CD4-positive, alpha-beta T cell (primary cell): Measurements from ENCODE around the gene HAS3. TPM values are rescaled to one million over a fixed set of nuclear protein-coding genes. Genes with fewer than 3 reads are reported as not detected.

ENCODE experiments used
- ATAC-seq: fragments of 200-7000 bp; cut with Tn5 transposase; one replicate; pipeline ENCODE4 v1.10.0; 2022; ENCODE audit warnings: mild to moderate bottlenecking; ENCODE audit not compliant: poor library complexity
- CTCF ChIA-PET: fragments of 350-600 bp; sonication (Branson Sonifier 250); formaldehyde crosslinking; loops from one replicate; lab custom pipeline; 2021; ENCODE audit warnings: antibody characterized with exemption, inconsistent platforms; lab: Charles Lee
- POLR2A ChIA-PET: fragments of 350-600 bp; sonication (Branson Sonifier 250); formaldehyde crosslinking; loops from one replicate; lab custom pipeline; 2021; ENCODE audit warnings: antibody characterized with exemption, inconsistent platforms; lab: Charles Lee
- DNase-seq, 14 experiments: peaks; one replicate each; pipeline ENCODE4 v3.0.0-alpha.2; 2013 to 2020; ENCODE audit warnings: mixed read lengths in 2 of 14
- H3K27ac ChIP-seq, 2 donors: one replicate each; pipeline versions ENCODE4 v1.5.1 to v1.7.0; 2013; ENCODE audit warnings: low read length in 2 of 2, low read depth in 1 of 2, mild to moderate bottlenecking in 1 of 2
- H3K27me3 ChIP-seq, 2 experiments: 1 replicate in 1 of 2; 2 replicates in 1 of 2; pipeline versions ENCODE4 v1.6.1 to v1.7.0; 2013; ENCODE audit warnings: low read length in 2 of 2, control low read depth in 1 of 2, mild to moderate bottlenecking in 1 of 2, moderate library complexity in 1 of 2; ENCODE audit not compliant: insufficient read depth in 2 of 2, control insufficient read depth in 1 of 2
- H3K36me3 ChIP-seq: one replicate; pipeline ENCODE4 v1.6.1; 2013; ENCODE audit warnings: low read length, control low read depth; ENCODE audit not compliant: insufficient read depth
- H3K4me1 ChIP-seq: one replicate; pipeline ENCODE4 v1.6.1; 2013; ENCODE audit warnings: low read length, control low read depth; ENCODE audit not compliant: insufficient read depth
- H3K4me3 ChIP-seq: one replicate; pipeline ENCODE4 v1.5.1; 2013; ENCODE audit warnings: mild to moderate bottlenecking, low read length, moderate library complexity
- H3K9me3 ChIP-seq, 2 experiments: 1 replicate in 1 of 2; 2 replicates in 1 of 2; pipeline versions ENCODE4 v1.6.1 to v1.7.0; 2013; ENCODE audit warnings: low read length in 2 of 2, mild to moderate bottlenecking in 2 of 2, control low read depth in 1 of 2, moderate library complexity in 1 of 2; ENCODE audit not compliant: control insufficient read depth in 1 of 2, insufficient read depth in 1 of 2
- H3K27ac Mint-ChIP-seq: one replicate; pipeline ENCODE4 v1.8.0; 2020; ENCODE audit warnings: mixed read lengths
- H3K27me3 Mint-ChIP-seq: one replicate; pipeline ENCODE4 v1.8.0; 2021; ENCODE audit warnings: mixed read lengths
- H3K36me3 Mint-ChIP-seq: one replicate; pipeline ENCODE4 v1.8.0; 2021; ENCODE audit warnings: low read depth, mixed read lengths
- H3K4me1 Mint-ChIP-seq: one replicate; pipeline ENCODE4 v1.8.0; 2021; ENCODE audit warnings: low read depth, mixed read lengths
- H3K4me3 Mint-ChIP-seq: one replicate; pipeline ENCODE4 v1.8.0; 2020; ENCODE audit warnings: mild to moderate bottlenecking, mixed read lengths
- H3K9me3 Mint-ChIP-seq: one replicate; pipeline ENCODE4 v1.8.0; 2020; ENCODE audit warnings: mixed read lengths
- CTCF ChIP-seq: fragments of 200-600 bp; IDR thresholded peaks from one replicate; pipeline ENCODE4 v1.8.0; 2022; ENCODE audit warnings: antibody characterized with exemption, mild to moderate bottlenecking
- intact Hi-C, 2 experiments: fragments of 100-400 bp; cut with DNase I in 1 of 2; cut with micrococcal nuclease in 1 of 2; formaldehyde crosslinking; loops; one replicate each; pipeline versions ENCODE4 v1.15.1 to v1.9.0; 2023 to 2025; cut with DNase I, micrococcal nuclease
- total RNA-seq, 174 experiments: library from RNA in 2 of 174; stranded (reverse) in 2 of 174; gene quantifications; one replicate each; pipeline ENCODE4 v1.2.3 and lab custom pipeline; 2021 to 2026

The HAS3 gene
- total RNA-seq, 2 experiments from 2014 or later, result 3.2 to 3.4 TPM

DNA sequence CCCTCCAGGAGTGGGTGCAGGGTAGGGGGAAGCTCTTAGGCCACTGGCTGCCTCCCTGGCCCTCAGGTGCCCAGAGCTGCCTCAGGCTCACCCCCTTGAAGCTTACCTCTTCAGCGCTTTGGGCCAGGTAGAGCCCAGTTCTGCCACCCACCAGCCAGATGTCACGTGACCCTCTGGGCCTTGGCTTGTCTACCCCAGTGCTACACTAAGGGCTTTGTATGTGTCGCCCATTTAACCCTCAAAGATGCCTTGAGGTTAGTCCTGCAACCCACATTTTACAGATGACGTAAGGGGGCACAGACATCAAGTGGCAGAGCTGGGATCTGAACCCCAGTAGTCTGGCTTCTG is 3.4 kb downstream of the HAS3 start:
- ATAC-seq, result no peak
- Histone ChIP-seq H3K27ac (no peak overlapping the region), H3K36me3 (peaks cover 8% of the 10 kb centered on the region), H3K4me3 (no peak overlapping the region), H3K9me3 (peaks cover 0 to 9% of the 10 kb centered on the region in 2 experiments), H3K4me1 (peaks cover 32% of the 10 kb centered on the region), H3K27me3 (peaks cover 41 to 43% of the 10 kb centered on the region in 2 experiments)
- Mint-ChIP-seq H3K27me3 (peaks cover 41% of the 10 kb centered on the region), H3K36me3 (peaks cover 42% of the 10 kb centered on the region), H3K4me1 (peaks cover 22% of the 10 kb centered on the region), H3K27ac (no peak overlapping the region), H3K4me3 (no peak overlapping the region), H3K9me3 (no peaks in the 10 kb centered on the region)
- CTCF ChIA-PET, result no interaction called here
- POLR2A ChIA-PET, result no interaction called here
- no peak for DNase-seq
- no peak for TF ChIP-seq CTCF
- intact Hi-C loops, result no loop called here

DNA sequence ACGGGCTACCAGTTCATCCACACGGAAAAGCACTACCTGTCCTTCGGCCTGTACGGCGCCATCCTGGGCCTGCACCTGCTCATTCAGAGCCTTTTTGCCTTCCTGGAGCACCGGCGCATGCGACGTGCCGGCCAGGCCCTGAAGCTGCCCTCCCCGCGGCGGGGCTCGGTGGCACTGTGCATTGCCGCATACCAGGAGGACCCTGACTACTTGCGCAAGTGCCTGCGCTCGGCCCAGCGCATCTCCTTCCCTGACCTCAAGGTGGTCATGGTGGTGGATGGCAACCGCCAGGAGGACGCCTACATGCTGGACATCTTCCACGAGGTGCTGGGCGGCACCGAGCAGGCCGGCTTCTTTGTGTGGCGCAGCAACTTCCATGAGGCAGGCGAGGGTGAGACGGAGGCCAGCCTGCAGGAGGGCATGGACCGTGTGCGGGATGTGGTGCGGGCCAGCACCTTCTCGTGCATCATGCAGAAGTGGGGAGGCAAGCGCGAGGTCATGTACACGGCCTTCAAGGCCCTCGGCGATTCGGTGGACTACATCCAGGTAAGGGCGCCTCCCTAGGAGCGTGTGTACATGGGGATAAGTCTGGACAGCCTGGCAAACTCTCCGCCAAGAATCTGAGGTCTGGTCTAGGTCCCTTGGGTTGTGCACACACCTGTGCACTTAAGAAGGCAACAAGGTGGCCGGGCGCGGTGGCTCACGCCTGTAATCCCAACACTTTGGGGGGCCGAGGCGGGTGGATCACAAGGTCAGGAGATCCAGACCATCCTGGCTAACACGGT is 4.2 kb downstream of the HAS3 start:
- no peak overlapping the region for H3K27ac Mint-ChIP-seq

GRCh38 chr16:69110406-69110805 is 5.0 kb downstream of the HAS3 start:
- no peak for TF ChIP-seq CTCF
- Histone ChIP-seq H3K27ac (no peak overlapping the region), H3K27me3 (peaks cover 33 to 34% of the 10 kb centered on the region in 2 experiments), H3K4me3 (no peak overlapping the region), H3K9me3 (peaks cover 0 to 9% of the 10 kb centered on the region in 2 experiments), H3K36me3 (peaks cover 19% of the 10 kb centered on the region), H3K4me1 (peaks cover 29% of the 10 kb centered on the region)
- Mint-ChIP-seq H3K4me1 (peaks cover 18% of the 10 kb centered on the region), H3K27me3 (peaks cover 32% of the 10 kb centered on the region), H3K27ac (no peak overlapping the region), H3K9me3 (no peaks in the 10 kb centered on the region), H3K36me3 (peaks cover 56% of the 10 kb centered on the region), H3K4me3 (no peak overlapping the region)
- POLR2A ChIA-PET, result interaction anchor here (0.6 kb wide), 1 partner anchor 11 kb away, joined by 3 read pairs; no protein-coding TSS in a partner anchor
- CTCF ChIA-PET, result no interaction called here
- intact Hi-C loops, result no loop called here
- DNase-seq (no peak), ATAC-seq (no peak)

More for the DNA sequence above, 4.2 kb downstream of the HAS3 start:
- Mint-ChIP-seq H3K4me1 (peaks cover 22% of the 10 kb centered on the region), H3K27me3 (peaks cover 38% of the 10 kb centered on the region), H3K4me3 (no peak overlapping the region), H3K36me3 (peaks cover 50% of the 10 kb centered on the region), H3K9me3 (no peaks in the 10 kb centered on the region)
- Histone ChIP-seq H3K27ac (no peak overlapping the region), H3K36me3 (peaks cover 14% of the 10 kb centered on the region), H3K9me3 (peaks cover 0 to 9% of the 10 kb centered on the region in 2 experiments), H3K27me3 (peaks cover 39 to 41% of the 10 kb centered on the region in 2 experiments), H3K4me3 (no peak overlapping the region), H3K4me1 (peaks cover 32% of the 10 kb centered on the region)
- TF ChIP-seq CTCF, result no peak
- no peak for ATAC-seq
- intact Hi-C loops, result no loop called here
- DNase-seq, result no peak
- ChIA-PET POLR2A (interaction anchor here (0.6 kb wide), 1 partner anchor 11 kb away, joined by 3 read pairs; no protein-coding TSS in a partner anchor), CTCF (no interaction called here)
